Gastrocnemius medialis (tissue), 4 donors: ENCODE measurements around the gene CCR5. TPM values are rescaled to one million over a fixed set of nuclear protein-coding genes. Genes with fewer than 3 reads are reported as not detected.

Experiments
- ATAC-seq, 2 donors: fragments of 150-250 bp; one replicate each; pipeline ENCODE4 v1.9.1; 2016
- DNase-seq, 2 donors: peaks; one replicate each; pipeline ENCODE4 v3.0.0-alpha.2; 2019
- H3K27ac ChIP-seq, 4 donors: fragments of 200-600 bp; sonication (generic); 1 replicate in 1 of 4; 2 replicates in 3 of 4; pipeline ENCODE4 v1.5.1; 2016 to 2018; ENCODE audit warnings: mild to moderate bottlenecking in 2 of 4, moderate library complexity in 1 of 4
- H3K27me3 ChIP-seq, 3 donors: fragments of 200-600 bp; sonication (generic) in 2 of 3; 1 replicate in 1 of 3; 2 replicates in 2 of 3; pipeline versions ENCODE4 v1.5.1 to v1.6.0; 2016 to 2019; ENCODE audit warnings: mild to moderate bottlenecking in 1 of 3, moderate library complexity in 1 of 3
- H3K36me3 ChIP-seq, 2 donors: fragments of 200-600 bp; sonication (generic) in 1 of 2; one replicate each; pipeline ENCODE4 v1.5.1; 2017 to 2018
- H3K4me1 ChIP-seq, 2 donors: fragments of 200-600 bp; sonication (generic) in 1 of 2; one replicate each; pipeline ENCODE4 v1.5.1; 2016 to 2017; ENCODE audit warnings: mild to moderate bottlenecking in 2 of 2
- H3K4me3 ChIP-seq, 4 donors: fragments of 200-600 bp; sonication (generic) in 3 of 4; 1 replicate in 1 of 4; 2 replicates in 3 of 4; pipeline ENCODE4 v1.5.1; 2016 to 2019; ENCODE audit warnings: mild to moderate bottlenecking in 2 of 4
- H3K9me3 ChIP-seq, 3 donors: fragments of 200-600 bp; sonication (generic) in 2 of 3; 1 replicate in 1 of 3; 2 replicates in 2 of 3; pipeline ENCODE4 v1.5.1; 2016 to 2019
- CTCF ChIP-seq, 5 experiments: fragments of 450-650 bp in 3 of 5; fragments of 200-600 bp in 2 of 5; sonication (generic) in 2 of 5; IDR thresholded peaks in 4 of 5; conservative IDR thresholded peaks in 1 of 5; 1 replicate in 4 of 5; 2 replicates in 1 of 5; pipeline ENCODE4 v1.5.1; 2016 to 2019; ENCODE audit warnings: antibody characterized with exemption in 5 of 5, mild to moderate bottlenecking in 3 of 5, moderate library complexity in 3 of 5
- POLR2A ChIP-seq, 2 donors: fragments of 450-650 bp; IDR thresholded peaks; one replicate each; pipeline ENCODE4 v1.6.1; 2017; ENCODE audit warnings: antibody characterized with exemption in 2 of 2, mild to moderate bottlenecking in 2 of 2, moderate library complexity in 2 of 2
- in situ Hi-C, 4 donors: fragments of 200-750 bp; cut with MboI; loops; one replicate each; pipeline versions ENCODE4 v1.15.0 to v1.8.0; 2017; ENCODE audit warnings: low sequenced_read_pairs in 4 of 4
- intact Hi-C: fragments of 100-400 bp; cut with DNase I; formaldehyde crosslinking; loops from one replicate; pipeline ENCODE4 v1.15.1; 2023; ENCODE audit warnings: low total_unique reads
- total RNA-seq, 4 donors: library from RNA; depleted of rRNA; stranded (reverse); fragments of >200 nt; gene quantifications; one replicate each; pipeline versions ENCODE4 v1.1.0 to v1.2.3, GENCODE V29; 2016

CCR5 gene
- total RNA-seq, 4 donors from 2014 or later: 0.07 to 0.20 (median 0.10) TPM; not detected in 1

- Histone ChIP-seq H3K4me3 (no peak overlapping the region), H3K36me3 (no peaks in the 10 kb centered on the region), H3K9me3 (no peaks in the 10 kb centered on the region), H3K4me1 (peaks cover 8 to 27% of the 10 kb centered on the region in 2 donors), H3K27me3 (no peaks in the 10 kb centered on the region), H3K27ac (no peak overlapping the region)
- intact Hi-C loops (no loop called here), in situ Hi-C loops (no loop called here)
- DNase-seq (no peak), ATAC-seq (no peak)
- TF ChIP-seq POLR2A (IDR thresholded peaks at IDR 0.05) (no peak), CTCF (IDR thresholded peaks at IDR 0.05 in 4 of 5, conservative IDR thresholded peaks at IDR 0.05 in 1 of 5) (no peak)
These were observed 46.2 kb downstream of the CCR5 start for GRCh38 chr3:46416811-46417510.

- Histone ChIP-seq H3K36me3 (no peaks in the 10 kb centered on the region), H3K27ac (no peak overlapping the region), H3K9me3 (no peaks in the 10 kb centered on the region), H3K27me3 (no peaks in the 10 kb centered on the region), H3K4me3 (no peak overlapping the region), H3K4me1 (peaks cover 3 to 19% of the 10 kb centered on the region in 2 donors)
- DNase-seq: no peak
- intact Hi-C loops (no loop called here), in situ Hi-C loops (no loop called here)
- TF ChIP-seq CTCF (IDR thresholded peaks at IDR 0.05 in 4 of 5, conservative IDR thresholded peaks at IDR 0.05 in 1 of 5) (no peak), POLR2A (IDR thresholded peaks at IDR 0.05) (no peak)
- no peak for ATAC-seq
These were observed 47.3 kb downstream of the CCR5 start for GRCh38 chr3:46417841-46418611.

- H3K27me3 ChIP-seq: no peaks in the 10 kb centered on the region
- H3K4me3 ChIP-seq: no peak overlapping the region
- no peak for TF ChIP-seq POLR2A (IDR thresholded peaks at IDR 0.05)
- no peak for TF ChIP-seq CTCF (IDR thresholded peaks at IDR 0.05 in 4 of 5, conservative IDR thresholded peaks at IDR 0.05 in 1 of 5)
- H3K27ac ChIP-seq: no peak overlapping the region
- in situ Hi-C loops: no loop called here
- DNase-seq: no peak
- ATAC-seq: no peak
- intact Hi-C loops: loop anchor here (10.0 kb wide), 1 partner anchor 135 kb away; no protein-coding TSS in a partner anchor
- no peaks in the 10 kb centered on the region for H3K36me3 ChIP-seq
- H3K4me1 ChIP-seq: peaks cover 0 to 16% of the 10 kb centered on the region in 2 donors
- H3K9me3 ChIP-seq: no peaks in the 10 kb centered on the region
These were observed 49.1 kb downstream of the CCR5 start for GRCh38 chr3:46419816-46420215.

GRCh38 chr3:46420931-46421330 lies 50.2 kb downstream of the CCR5 start:
- Histone ChIP-seq H3K4me1 (peaks cover 0 to 12% of the 10 kb centered on the region in 2 donors), H3K27me3 (no peaks in the 10 kb centered on the region), H3K4me3 (no peak overlapping the region), H3K27ac (no peak overlapping the region), H3K36me3 (no peaks in the 10 kb centered on the region), H3K9me3 (no peaks in the 10 kb centered on the region)
- TF ChIP-seq CTCF (IDR thresholded peaks at IDR 0.05 in 4 of 5, conservative IDR thresholded peaks at IDR 0.05 in 1 of 5): no peak
- TF ChIP-seq POLR2A (IDR thresholded peaks at IDR 0.05): no peak
- intact Hi-C loops (loop anchor here (10.0 kb wide), 1 partner anchor 136 kb away; no protein-coding TSS in a partner anchor), in situ Hi-C loops (no loop called here)
- no peak for DNase-seq
- ATAC-seq: no peak
